H1 (cell line): ENCODE results near the gene SPRR2B. TPM values are rescaled to one million over a fixed set of nuclear protein-coding genes. Genes with fewer than 3 reads are reported as not detected.
A peak's percentile ranks its signal among the peaks of the same experiment; 100 is the strongest.

Source experiments
- CTCF ChIA-PET: fragments of 300-600 bp; sonication (Branson Sonifier 250); formaldehyde crosslinking; loops from one replicate; lab custom pipeline; 2021; ENCODE audit not compliant: partially characterized antibody; lab: Charles Lee
- POLR2A ChIA-PET: fragments of 300-600 bp; sonication (Branson Sonifier 250); formaldehyde crosslinking; loops from one replicate; lab custom pipeline; 2021; ENCODE audit warnings: inconsistent platforms; ENCODE audit not compliant: partially characterized antibody; lab: Charles Lee
- DNase-seq, 2 experiments: peaks; one replicate each; pipeline versions ENCODE4 v3.0.0 to v3.0.0-alpha.2; 2010 to 2022; ENCODE audit warnings: low spot score in 2 of 2, low read depth in 1 of 2, mixed read lengths in 1 of 2
- FAIRE-seq: peaks from 2 replicates; lab custom pipeline; 2011; peaks lifted over from hg19 to GRCh38; lab: Jason Lieb, UNC
- H2AFZ ChIP-seq: 2 replicates; pipeline ENCODE4 v1.8.1; 2012; ENCODE audit warnings: low read length, inconsistent platforms
- H2AK5ac ChIP-seq: 2 replicates; pipeline ENCODE4 v1.6.1; 2013; ENCODE audit warnings: low read depth, low read length
- H2BK120ac ChIP-seq: replicated peaks from 2 replicates; pipeline ENCODE3; 2013; ENCODE audit warnings: low read depth, low read length, inconsistent platforms
- H2BK12ac ChIP-seq: 2 replicates; pipeline ENCODE4 v1.6.1; 2013; ENCODE audit warnings: low read depth, low read length
- H2BK15ac ChIP-seq: 2 replicates; pipeline ENCODE4 v1.6.1; 2013; ENCODE audit warnings: low read length
- H2BK20ac ChIP-seq: 2 replicates; pipeline ENCODE4 v1.6.1; 2013; ENCODE audit warnings: low read length
- H2BK5ac ChIP-seq: 2 replicates; pipeline ENCODE4 v1.6.1; 2013; ENCODE audit warnings: low read depth, low read length
- H3K14ac ChIP-seq: 2 replicates; pipeline ENCODE4 v1.6.1; 2013; ENCODE audit warnings: inconsistent platforms; ENCODE audit not compliant: insufficient read length
- H3K18ac ChIP-seq: 2 replicates; pipeline ENCODE4 v1.6.1; 2013; ENCODE audit warnings: low read length; ENCODE audit errors: extremely low read depth
- H3K23ac ChIP-seq: 2 replicates; pipeline ENCODE4 v1.6.1; 2013; ENCODE audit warnings: inconsistent platforms; ENCODE audit not compliant: insufficient read length
- H3K23me2 ChIP-seq: 2 replicates; pipeline ENCODE4 v1.6.1; 2013; ENCODE audit warnings: low read depth, low read length
- H3K27ac ChIP-seq: 2 replicates; pipeline ENCODE4 v1.6.1; 2011; ENCODE audit warnings: low read depth, low read length, inconsistent platforms
- H3K27me3 ChIP-seq, 4 experiments: replicated peaks in 1 of 4; 1 replicate in 1 of 4; 2 replicates in 3 of 4; pipeline versions ENCODE4 v1.6.1 to v1.8.1; 2011 to 2013; ENCODE audit warnings: low read length in 3 of 4, mild to moderate bottlenecking in 3 of 4, inconsistent platforms in 2 of 4, mixed read lengths in 2 of 4, moderate library complexity in 1 of 4; ENCODE audit not compliant: control insufficient read depth in 3 of 4, insufficient read depth in 3 of 4; ENCODE audit errors: extremely low read depth in 1 of 4
- H3K36me3 ChIP-seq, 4 experiments: 2 replicates each; pipeline versions ENCODE4 v1.6.1 to v1.8.1; 2011 to 2013; ENCODE audit warnings: mild to moderate bottlenecking in 4 of 4, low read length in 3 of 4, moderate library complexity in 2 of 4, control low read depth in 1 of 4, inconsistent platforms in 1 of 4; ENCODE audit not compliant: insufficient read depth in 4 of 4, control insufficient read depth in 2 of 4
- H3K4ac ChIP-seq: replicated peaks from 2 replicates; pipeline ENCODE3; 2013; ENCODE audit warnings: low read length, low read depth, mixed read lengths, inconsistent platforms; ENCODE audit not compliant: insufficient read length
- H3K4me1 ChIP-seq, 4 experiments: replicated peaks in 1 of 4; 1 replicate in 1 of 4; 2 replicates in 3 of 4; pipeline versions ENCODE4 v1.6.1 to v1.8.1; 2011 to 2013; ENCODE audit warnings: low read length in 3 of 4, inconsistent platforms in 2 of 4, mixed read lengths in 1 of 4; ENCODE audit not compliant: insufficient read depth in 4 of 4, control insufficient read depth in 3 of 4
- H3K4me2 ChIP-seq, 2 experiments: 2 replicates each; pipeline versions ENCODE4 v1.6.1 to v1.8.1; 2011 to 2013; ENCODE audit warnings: low read depth in 2 of 2, low read length in 2 of 2, control low read depth in 1 of 2, inconsistent platforms in 1 of 2, mild to moderate bottlenecking in 1 of 2; ENCODE audit not compliant: insufficient read depth in 1 of 2
- H3K4me3 ChIP-seq, 4 experiments: fragments of 200-600, 300-600 bp in 1 of 4; sonication (generic), shearing (Covaris generic), sonication (Bioruptor Twin) in 1 of 4; 2 replicates each; pipeline versions ENCODE4 v1.5.1 to v1.8.1; 2011 to 2016; ENCODE audit warnings: low read length in 4 of 4, low read depth in 3 of 4, control low read depth in 2 of 4, inconsistent platforms in 2 of 4, mild to moderate bottlenecking in 2 of 4, mixed read lengths in 1 of 4, moderate library complexity in 1 of 4; ENCODE audit not compliant: insufficient read depth in 2 of 4; ENCODE audit errors: extremely low read depth in 1 of 4
- H3K56ac ChIP-seq: replicated peaks from 2 replicates; pipeline ENCODE3; 2013; ENCODE audit warnings: low read depth, mild to moderate bottlenecking, mixed read lengths, low read length, inconsistent platforms; ENCODE audit not compliant: insufficient read length
- H3K79me1 ChIP-seq: 2 replicates; pipeline ENCODE4 v1.6.1; 2013; ENCODE audit warnings: low read depth, low read length, control low read depth
- H3K79me2 ChIP-seq, 2 experiments: 2 replicates each; pipeline versions ENCODE4 v1.6.1 to v1.8.1; 2012 to 2013; ENCODE audit warnings: low read length in 2 of 2, mild to moderate bottlenecking in 2 of 2, inconsistent platforms in 1 of 2; ENCODE audit not compliant: insufficient read depth in 2 of 2, control insufficient read depth in 1 of 2
- H3K9ac ChIP-seq, 4 experiments: replicated peaks in 1 of 4; 1 replicate in 1 of 4; 2 replicates in 3 of 4; pipeline versions ENCODE4 v1.6.1 to v1.8.1; 2011 to 2013; ENCODE audit warnings: low read depth in 3 of 4, low read length in 3 of 4, control low read depth in 2 of 4, mild to moderate bottlenecking in 2 of 4, moderate library complexity in 2 of 4, inconsistent platforms in 1 of 4; ENCODE audit errors: extremely low read depth in 1 of 4
- H3K9me3 ChIP-seq, 2 experiments: 2 replicates each; pipeline versions ENCODE4 v1.6.1 to v1.8.1; 2012 to 2013; ENCODE audit warnings: mild to moderate bottlenecking in 2 of 2, moderate library complexity in 2 of 2, control low read depth in 1 of 2, inconsistent platforms in 1 of 2, low read depth in 1 of 2, low read length in 1 of 2, mixed read lengths in 1 of 2; ENCODE audit not compliant: insufficient read depth in 2 of 2
- H4K20me1 ChIP-seq, 2 experiments: replicated peaks in 1 of 2; 2 replicates each; pipeline versions ENCODE3 to v1.8.1; 2011 to 2013; ENCODE audit warnings: inconsistent platforms in 2 of 2, low read length in 2 of 2, mild to moderate bottlenecking in 1 of 2; ENCODE audit not compliant: insufficient read depth in 2 of 2, control insufficient read depth in 1 of 2
- H4K5ac ChIP-seq: 2 replicates; pipeline ENCODE4 v1.6.1; 2013; ENCODE audit warnings: low read length, low read depth, mixed read lengths, inconsistent platforms; ENCODE audit not compliant: insufficient read length
- H4K8ac ChIP-seq: 2 replicates; pipeline ENCODE4 v1.8.0; 2013; ENCODE audit warnings: mild to moderate bottlenecking, moderate library complexity, low read length, inconsistent platforms; ENCODE audit not compliant: insufficient read depth; ENCODE audit errors: extremely low read depth
- H4K91ac ChIP-seq: replicated peaks from 2 replicates; pipeline ENCODE3; 2013; ENCODE audit warnings: low read length, mixed read lengths, inconsistent platforms; ENCODE audit not compliant: insufficient read length
- BRCA1 ChIP-seq: IDR thresholded peaks from 2 replicates; pipeline ENCODE4 v1.6.1; 2012; ENCODE audit warnings: low read depth, low read length, improper control_type of control experiment
- HDAC2 ChIP-seq, 2 experiments: fragments of 300-600 bp in 1 of 2; sonication (generic) in 1 of 2; IDR thresholded peaks; 2 replicates each; pipeline ENCODE4 v1.6.1; 2011 to 2012; ENCODE audit warnings: low read depth in 2 of 2, low read length in 2 of 2, mild to moderate bottlenecking in 2 of 2, moderate library complexity in 2 of 2, borderline replicate concordance in 1 of 2, inconsistent platforms in 1 of 2
- JUN ChIP-seq: IDR thresholded peaks from 2 replicates; pipeline ENCODE4 v1.6.1; 2011; ENCODE audit warnings: low read depth, mild to moderate bottlenecking, improper control_type of control experiment, low read length
- MAFK ChIP-seq: IDR thresholded peaks from 2 replicates; pipeline ENCODE4 v1.6.1; 2012; ENCODE audit warnings: low read depth, mild to moderate bottlenecking, improper control_type of control experiment, low read length
- NANOG ChIP-seq: IDR thresholded peaks from 2 replicates; pipeline ENCODE4 v1.6.1; 2011; ENCODE audit warnings: low read length, low read depth, mild to moderate bottlenecking, inconsistent platforms; ENCODE audit not compliant: insufficient read depth, poor library complexity, severe bottlenecking
- SAP30 ChIP-seq: fragments of 300-600 bp; sonication (generic); IDR thresholded peaks from 2 replicates; pipeline ENCODE4 v1.7.1; 2012; ENCODE audit warnings: low read length, moderate library complexity, mild to moderate bottlenecking, inconsistent platforms; ENCODE audit not compliant: insufficient read depth, insufficient replicate concordance
- USF2 ChIP-seq: IDR thresholded peaks from 2 replicates; pipeline ENCODE4 v1.6.1; 2011; ENCODE audit warnings: low read length, improper control_type of control experiment
- YY1 ChIP-seq: IDR thresholded peaks from 2 replicates; pipeline ENCODE4 v1.6.1; 2011; ENCODE audit warnings: low read depth, mild to moderate bottlenecking, low read length
- WGBS, 2 experiments: shearing (Covaris generic) in 1 of 2; methylation state at CpG; one replicate each; pipeline versions ENCODE4 v1.1.6 to v1.1.7; 2013 to 2015; ENCODE audit warnings: low lambda C conversion rate in 2 of 2, mixed read lengths in 2 of 2, inconsistent platforms in 1 of 2, low coverage in 1 of 2, missing lambda C conversion rate in 1 of 2; ENCODE audit not compliant: insufficient replicate concordance in 2 of 2, insufficient coverage in 1 of 2, insufficient read length in 1 of 2; ENCODE audit errors: extremely low coverage in 1 of 2, missing lambda C conversion rate in 1 of 2; 5-methylcytosine and 5-hydroxymethylcytosine counted together
- polyA plus RNA-seq, 7 experiments: library from polyadenylated mRNA; depleted of rRNA in 3 of 7; stranded (reverse) in 5 of 7; unstranded in 2 of 7; fragments of >200 nt in 5 of 7; fragments of 200-250 nt in 2 of 7; gene quantifications; 1 replicate in 5 of 7; 2 replicates in 1 of 7; 4 replicates in 1 of 7; pipeline versions ENCODE4 v1.2.1 to v1.2.3, GENCODE V29; 2011 to 2013; ENCODE audit warnings: missing spikeins in 2 of 7, mixed read lengths in 2 of 7
- total RNA-seq: library from RNA; stranded (reverse); fragmentation: NEBNext Ultra II Directional; extraction: Animal tissue kit (Norgen Biotek cat#: 25700); gene quantifications from 2 replicates; pipeline ENCODE4 v1.2.1, GENCODE V29; 2021
- TF ChIP-seq, protein P1 (sequence below): IDR thresholded peaks from 2 replicates; pipeline ENCODE4 v1.6.1; 2011; ENCODE audit warnings: low read depth, mild to moderate bottlenecking, low read length; ENCODE audit not compliant: insufficient read depth

The SPRR2B gene
- total and polyA plus RNA-seq, 2 of the 8 experiments (the other 6 are each of a cell fraction or from before 2014, with no cell fraction given): not detected

GRCh38 chr1:153058826-153059784 lies 12.3 kb downstream of the SPRR2B start:
- WGBS, 2 experiments: 90% methylated on average over 6 of the region's 6 CpGs; no CpG with 5 or more reads in 1 of the 2 experiments
- no peak overlapping the region for H3K4me2 ChIP-seq
- DNase-seq (no peak), FAIRE-seq (no peak)
- H3K79me1 ChIP-seq: no peaks in the 10 kb centered on the region
- no peak overlapping the region for H4K5ac ChIP-seq
- no peaks in the 10 kb centered on the region for H3K79me2 ChIP-seq
- no peak overlapping the region for H4K91ac ChIP-seq
- no peak overlapping the region for H2BK20ac ChIP-seq
- no peak overlapping the region for H2BK120ac ChIP-seq
- H3K27ac ChIP-seq: no peak overlapping the region
- POLR2A ChIA-PET: no interaction called here
- H3K56ac ChIP-seq: no peak overlapping the region
- CTCF ChIA-PET: interaction anchor here (0.6 to 0.9 kb wide), 4 partner anchors 53 to 105 kb away, joined by 3 read pairs; no protein-coding TSS in a partner anchor
- no peak overlapping the region for H3K9ac ChIP-seq
- no peaks in the 10 kb centered on the region for H3K23me2 ChIP-seq
- no peak overlapping the region for H3K4ac ChIP-seq
- no peak overlapping the region for H3K18ac ChIP-seq
- no peak overlapping the region for H2AK5ac ChIP-seq
- H2BK5ac ChIP-seq: no peak overlapping the region
- H2BK12ac ChIP-seq: no peak overlapping the region
- no peak overlapping the region for H3K4me3 ChIP-seq
- H4K8ac ChIP-seq: no peak overlapping the region
- H3K14ac ChIP-seq: no peak overlapping the region
- no peak overlapping the region; the same call in 1 of the 2 replicates for H2BK15ac ChIP-seq
- no peaks in the 10 kb centered on the region for H3K4me1 ChIP-seq
- no peaks in the 10 kb centered on the region for H3K27me3 ChIP-seq
- no peak overlapping the region for H3K23ac ChIP-seq
- no peaks in the 10 kb centered on the region for H4K20me1 ChIP-seq
- 0 out of 2 replicates have a peak overlapping the region, but pooled peaks have one; percentile 57 for H2AFZ ChIP-seq
- no peaks in the 10 kb centered on the region for H3K9me3 ChIP-seq
- H3K36me3 ChIP-seq: no peaks in the 10 kb centered on the region
- TF ChIP-seq MAFK (no peak), JUN (no peak), NANOG (no peak), HDAC2 (IDR thresholded peaks at IDR 0.05; ENCODE audit: borderline replicate concordance in 1 of 2, low read depth in 2 of 2, low read length in 2 of 2) (no peak), SAP30 (no peak), BRCA1 (no peak), YY1 (no peak), USF2 (no peak)
- TF ChIP-seq, protein P1, sequence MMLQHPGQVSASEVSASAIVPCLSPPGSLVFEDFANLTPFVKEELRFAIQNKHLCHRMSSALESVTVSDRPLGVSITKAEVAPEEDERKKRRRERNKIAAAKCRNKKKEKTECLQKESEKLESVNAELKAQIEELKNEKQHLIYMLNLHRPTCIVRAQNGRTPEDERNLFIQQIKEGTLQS: no peak
